Left ventricle myocardium inferior (tissue), 1 donor: ENCODE results near the gene SDR42E1. TPM values are rescaled to one million over a fixed set of nuclear protein-coding genes. Genes with fewer than 3 reads are reported as not detected.

ENCODE experiments used
- DNase-seq: peaks from one replicate; pipeline ENCODE4 v3.0.0-alpha.2; 2020
- H3K27ac ChIP-seq: fragments of 200-600 bp; replicated peaks from 2 replicates; pipeline ENCODE4 v1.8.0; 2021
- H3K27me3 ChIP-seq: fragments of 200-600 bp; 2 replicates; pipeline ENCODE4 v1.8.0; 2021; ENCODE audit warnings: low read depth
- H3K36me3 ChIP-seq: fragments of 200-600 bp; 2 replicates; pipeline ENCODE4 v1.8.0; 2021
- H3K4me1 ChIP-seq: fragments of 200-600 bp; 2 replicates; pipeline ENCODE4 v1.8.0; 2021
- H3K4me3 ChIP-seq: fragments of 200-600 bp; 2 replicates; pipeline ENCODE4 v1.8.0; 2021; ENCODE audit warnings: mild to moderate bottlenecking, moderate library complexity
- H3K9me3 ChIP-seq: fragments of 200-600 bp; replicated peaks from 2 replicates; pipeline ENCODE4 v1.8.0; 2021
- CTCF ChIP-seq: fragments of 200-600 bp; IDR thresholded peaks from 2 replicates; pipeline ENCODE4 v1.8.0; 2021; ENCODE audit warnings: antibody characterized with exemption, mild to moderate bottlenecking, borderline replicate concordance
- intact Hi-C: fragments of 100-400 bp; cut with micrococcal nuclease; formaldehyde crosslinking; loops from one replicate; pipeline ENCODE4 v1.11.0; 2022
- total RNA-seq: library from RNA; stranded (reverse); fragmentation: NEBNext Ultra II Directional; extraction: Animal tissue kit (Norgen Biotek cat#: 25700); gene quantifications from one replicate; pipeline ENCODE4 v1.2.1, GENCODE V29; 2021
- donor health status: DM: no; HTN: yes; CAD: no; lungs with severe emphysema.

SDR42E1 gene
- total RNA-seq, 1 donor from 2014 or later, result 0.52 TPM

GRCh38 chr16:82055117-82055516 is 43.8 kb upstream of the SDR42E1 start:
- Histone ChIP-seq H3K27me3 (peaks cover 44% of the 10 kb centered on the region), H3K4me1 (no peaks in the 10 kb centered on the region), H3K4me3 (no peak overlapping the region), H3K9me3 (no peaks in the 10 kb centered on the region), H3K36me3 (no peaks in the 10 kb centered on the region), H3K27ac (no peak overlapping the region)
- DNase-seq, result no peak
- intact Hi-C loops, result no loop called here
- TF ChIP-seq CTCF, result no peak

- intact Hi-C loops, result no loop called here
- Histone ChIP-seq H3K4me1 (no peaks in the 10 kb centered on the region), H3K27ac (no peak overlapping the region), H3K36me3 (no peaks in the 10 kb centered on the region), H3K27me3 (peaks cover 69% of the 10 kb centered on the region), H3K4me3 (no peak overlapping the region), H3K9me3 (no peaks in the 10 kb centered on the region)
- no peak for TF ChIP-seq CTCF
- no peak for DNase-seq
Measured at GRCh38 chr16:82051656-82052055, 40.4 kb upstream of the SDR42E1 start.

- Histone ChIP-seq H3K27me3 (peaks cover 75% of the 10 kb centered on the region), H3K4me1 (no peaks in the 10 kb centered on the region), H3K9me3 (no peaks in the 10 kb centered on the region), H3K27ac (no peak overlapping the region), H3K36me3 (no peaks in the 10 kb centered on the region), H3K4me3 (no peak overlapping the region)
- intact Hi-C loops, result no loop called here
- no peak for DNase-seq
- no peak for TF ChIP-seq CTCF
Measured at GRCh38 chr16:82050909-82051357, 39.7 kb upstream of the SDR42E1 start.

- H3K27me3 ChIP-seq, result peaks cover 76% of the 10 kb centered on the region
- no peak for DNase-seq
- no peak overlapping the region for H3K4me3 ChIP-seq
- H3K36me3 ChIP-seq, result no peaks in the 10 kb centered on the region
- no peak for TF ChIP-seq CTCF
- intact Hi-C loops, result no loop called here
- no peak overlapping the region for H3K27ac ChIP-seq
- H3K4me1 ChIP-seq, result no peaks in the 10 kb centered on the region
- H3K9me3 ChIP-seq, result no peaks in the 10 kb centered on the region
Measured at GRCh38 chr16:82050506-82050905, 39.2 kb upstream of the SDR42E1 start.

- Histone ChIP-seq H3K9me3 (no peaks in the 10 kb centered on the region), H3K4me3 (no peak overlapping the region), H3K27me3 (peaks cover 71% of the 10 kb centered on the region), H3K4me1 (no peaks in the 10 kb centered on the region), H3K36me3 (no peaks in the 10 kb centered on the region), H3K27ac (no peak overlapping the region)
- intact Hi-C loops, result no loop called here
- no peak for DNase-seq
- TF ChIP-seq CTCF, result no peak
Measured at GRCh38 chr16:82049484-82049883, 38.2 kb upstream of the SDR42E1 start.

GRCh38 chr16:82047787-82048186 is 36.5 kb upstream of the SDR42E1 start:
- DNase-seq, result no peak
- Histone ChIP-seq H3K4me1 (no peaks in the 10 kb centered on the region), H3K4me3 (no peak overlapping the region), H3K27me3 (peaks cover 72% of the 10 kb centered on the region), H3K27ac (no peak overlapping the region), H3K36me3 (no peaks in the 10 kb centered on the region), H3K9me3 (no peaks in the 10 kb centered on the region)
- TF ChIP-seq CTCF, result no peak
- intact Hi-C loops, result no loop called here
